ENCODE results near the gene PCSK2.

PCSK2 gene

GRCh38 chr20:17300113-17300512 is 73.3 kb downstream of the PCSK2 start:
- H3K27me3 ChIP-seq (ENCODE audit: insufficient read depth, low read length) = no peaks in the 10 kb centered on the region
- H3K36me3 ChIP-seq (ENCODE audit: insufficient read depth, low read length) = no peaks in the 10 kb centered on the region
- no peak overlapping the region for H2AFZ ChIP-seq (ENCODE audit: low read length, unreplicated experiment)
- H3K27ac ChIP-seq (ENCODE audit: low read depth, low read length) = no peak overlapping the region
- H3K4me1 ChIP-seq (ENCODE audit: control insufficient read depth, insufficient read depth, low read length, unreplicated experiment) = no peaks in the 10 kb centered on the region
- H3K4me3 ChIP-seq (ENCODE audit: low read depth, low read length) = no peak overlapping the region
- H3K79me2 ChIP-seq (ENCODE audit: control insufficient read depth, insufficient read depth, low read length, unreplicated experiment) = no peaks in the 10 kb centered on the region

- peaks cover 5% of the 10 kb centered on the region; the same call in 1 of the 2 replicates for H3K27me3 ChIP-seq (ENCODE audit: insufficient read depth, low read length)
- no peaks in the 10 kb centered on the region for H3K79me2 ChIP-seq (ENCODE audit: control insufficient read depth, insufficient read depth, low read length, unreplicated experiment)
- no peak overlapping the region for H3K4me3 ChIP-seq (ENCODE audit: low read depth, low read length)
- no peak overlapping the region for H3K27ac ChIP-seq (ENCODE audit: low read depth, low read length)
- H2AFZ ChIP-seq (ENCODE audit: low read length, unreplicated experiment) = no peak overlapping the region
- H3K4me1 ChIP-seq (ENCODE audit: control insufficient read depth, insufficient read depth, low read length, unreplicated experiment) = no peaks in the 10 kb centered on the region
- no peaks in the 10 kb centered on the region for H3K36me3 ChIP-seq (ENCODE audit: insufficient read depth, low read length)
Observed at GRCh38 chr20:17304774-17305173, 77.9 kb downstream of the PCSK2 start.

GRCh38 chr20:17306427-17306826 is 79.6 kb downstream of the PCSK2 start:
- H2AFZ ChIP-seq (ENCODE audit: low read length, unreplicated experiment) = no peak overlapping the region
- H3K4me1 ChIP-seq (ENCODE audit: control insufficient read depth, insufficient read depth, low read length, unreplicated experiment) = no peaks in the 10 kb centered on the region
- H3K36me3 ChIP-seq (ENCODE audit: insufficient read depth, low read length) = no peaks in the 10 kb centered on the region
- no peak overlapping the region for H3K4me3 ChIP-seq (ENCODE audit: low read depth, low read length)
- H3K27ac ChIP-seq (ENCODE audit: low read depth, low read length) = no peak overlapping the region
- H3K79me2 ChIP-seq (ENCODE audit: control insufficient read depth, insufficient read depth, low read length, unreplicated experiment) = no peaks in the 10 kb centered on the region
- H3K27me3 ChIP-seq (ENCODE audit: insufficient read depth, low read length) = peaks cover 5% of the 10 kb centered on the region; the same call in 1 of the 2 replicates

GRCh38 chr20:17314264-17314663 is 87.4 kb downstream of the PCSK2 start:
- Histone ChIP-seq H3K36me3 (ENCODE audit: insufficient read depth, low read length) (no peaks in the 10 kb centered on the region), H3K4me1 (ENCODE audit: control insufficient read depth, insufficient read depth, low read length, unreplicated experiment) (no peaks in the 10 kb centered on the region), H2AFZ (ENCODE audit: low read length, unreplicated experiment) (no peak overlapping the region), H3K27me3 (ENCODE audit: insufficient read depth, low read length) (peaks cover 41% of the 10 kb centered on the region), H3K79me2 (ENCODE audit: control insufficient read depth, insufficient read depth, low read length, unreplicated experiment) (no peaks in the 10 kb centered on the region), H3K27ac (ENCODE audit: low read depth, low read length) (no peak overlapping the region), H3K4me3 (ENCODE audit: low read depth, low read length) (no peak overlapping the region)

- Histone ChIP-seq H3K36me3 (ENCODE audit: insufficient read depth, low read length) (no peaks in the 10 kb centered on the region), H3K4me1 (ENCODE audit: control insufficient read depth, insufficient read depth, low read length, unreplicated experiment) (no peaks in the 10 kb centered on the region), H3K4me3 (ENCODE audit: low read depth, low read length) (no peak overlapping the region), H3K79me2 (ENCODE audit: control insufficient read depth, insufficient read depth, low read length, unreplicated experiment) (no peaks in the 10 kb centered on the region), H3K27ac (ENCODE audit: low read depth, low read length) (no peak overlapping the region), H3K27me3 (ENCODE audit: insufficient read depth, low read length) (peaks cover 41% of the 10 kb centered on the region), H2AFZ (ENCODE audit: low read length, unreplicated experiment) (no peak overlapping the region)
Observed at GRCh38 chr20:17315407-17316231, 88.8 kb downstream of the PCSK2 start.

GRCh38 chr20:17316316-17317038 is 89.6 kb downstream of the PCSK2 start:
- Histone ChIP-seq H3K36me3 (ENCODE audit: insufficient read depth, low read length) (no peaks in the 10 kb centered on the region), H3K27me3 (ENCODE audit: insufficient read depth, low read length) (peaks cover 45% of the 10 kb centered on the region), H2AFZ (ENCODE audit: low read length, unreplicated experiment) (no peak overlapping the region), H3K4me3 (ENCODE audit: low read depth, low read length) (no peak overlapping the region), H3K27ac (ENCODE audit: low read depth, low read length) (no peak overlapping the region), H3K4me1 (ENCODE audit: control insufficient read depth, insufficient read depth, low read length, unreplicated experiment) (no peaks in the 10 kb centered on the region), H3K79me2 (ENCODE audit: control insufficient read depth, insufficient read depth, low read length, unreplicated experiment) (no peaks in the 10 kb centered on the region)

- no peaks in the 10 kb centered on the region for H3K4me1 ChIP-seq (ENCODE audit: control insufficient read depth, insufficient read depth, low read length, unreplicated experiment)
Observed at GRCh38 chr20:17317341-17317740, 90.5 kb downstream of the PCSK2 start.

GRCh38 chr20:17320456-17320855 is 93.6 kb downstream of the PCSK2 start:
- Histone ChIP-seq H3K27me3 (ENCODE audit: insufficient read depth, low read length) (peaks cover 33% of the 10 kb centered on the region), H3K4me1 (ENCODE audit: control insufficient read depth, insufficient read depth, low read length, unreplicated experiment) (no peaks in the 10 kb centered on the region), H2AFZ (ENCODE audit: low read length, unreplicated experiment) (no peak overlapping the region), H3K27ac (ENCODE audit: low read depth, low read length) (no peak overlapping the region), H3K79me2 (ENCODE audit: control insufficient read depth, insufficient read depth, low read length, unreplicated experiment) (no peaks in the 10 kb centered on the region), H3K4me3 (ENCODE audit: low read depth, low read length) (no peak overlapping the region), H3K36me3 (ENCODE audit: insufficient read depth, low read length) (no peaks in the 10 kb centered on the region)

More at GRCh38 chr20:17317341-17317740, 90.5 kb downstream of the PCSK2 start:
- H3K27ac ChIP-seq (ENCODE audit: low read depth, low read length) = no peak overlapping the region
- no peaks in the 10 kb centered on the region for H3K36me3 ChIP-seq (ENCODE audit: insufficient read depth, low read length)
- H2AFZ ChIP-seq (ENCODE audit: low read length, unreplicated experiment) = no peak overlapping the region
- peaks cover 47% of the 10 kb centered on the region for H3K27me3 ChIP-seq (ENCODE audit: insufficient read depth, low read length)
- no peaks in the 10 kb centered on the region for H3K79me2 ChIP-seq (ENCODE audit: control insufficient read depth, insufficient read depth, low read length, unreplicated experiment)
- no peak overlapping the region for H3K4me3 ChIP-seq (ENCODE audit: low read depth, low read length)

- Histone ChIP-seq H3K4me1 (ENCODE audit: control insufficient read depth, insufficient read depth, low read length, unreplicated experiment) (no peaks in the 10 kb centered on the region), H3K27me3 (ENCODE audit: insufficient read depth, low read length) (peaks cover 28% of the 10 kb centered on the region)
Observed at GRCh38 chr20:17326096-17326495, 99.3 kb downstream of the PCSK2 start.

GRCh38 chr20:17327185-17328148 is 100.6 kb downstream of the PCSK2 start:
- Histone ChIP-seq H2AFZ (ENCODE audit: low read length, unreplicated experiment) (no peak overlapping the region), H3K27ac (ENCODE audit: low read depth, low read length) (no peak overlapping the region), H3K4me1 (ENCODE audit: control insufficient read depth, insufficient read depth, low read length, unreplicated experiment) (no peaks in the 10 kb centered on the region), H3K4me3 (ENCODE audit: low read depth, low read length) (no peak overlapping the region), H3K27me3 (ENCODE audit: insufficient read depth, low read length) (peaks cover 24% of the 10 kb centered on the region), H3K36me3 (ENCODE audit: insufficient read depth, low read length) (no peaks in the 10 kb centered on the region), H3K79me2 (ENCODE audit: control insufficient read depth, insufficient read depth, low read length, unreplicated experiment) (no peaks in the 10 kb centered on the region)

More at GRCh38 chr20:17326096-17326495, 99.3 kb downstream of the PCSK2 start:
- H3K27ac ChIP-seq (ENCODE audit: low read depth, low read length) = no peak overlapping the region
- H3K36me3 ChIP-seq (ENCODE audit: insufficient read depth, low read length) = no peaks in the 10 kb centered on the region
- H3K79me2 ChIP-seq (ENCODE audit: control insufficient read depth, insufficient read depth, low read length, unreplicated experiment) = no peaks in the 10 kb centered on the region
- H2AFZ ChIP-seq (ENCODE audit: low read length, unreplicated experiment) = no peak overlapping the region
- H3K4me3 ChIP-seq (ENCODE audit: low read depth, low read length) = no peak overlapping the region

All from ACC112 (cell line).